A673 (cell line): ENCODE data around the gene ERC1.
"Not testable (repeated sequence)": the region's sequence is repeated elsewhere in the genome, so short reads cannot be mapped to it uniquely, and the experiment has no call there.

ENCODE experiments used
- EZH2 ChIP-seq: fragments of 200-600 bp; sonication (generic); IDR thresholded peaks from 2 replicates; pipeline ENCODE4 v1.6.1; 2017; ENCODE audit warnings: borderline replicate concordance, low read depth, mild to moderate bottlenecking, mixed read lengths, antibody characterized with exemption, low read length; ENCODE audit not compliant: poor library complexity, severe bottlenecking
- TF ChIP-seq, protein P1 (sequence below): fragments of 300-800, 200-600 bp; sonication (generic); conservative IDR thresholded peaks from 2 replicates; pipeline ENCODE4 v1.5.1; 2017; ENCODE audit warnings: low read depth, mild to moderate bottlenecking, antibody characterized with exemption, low read length, moderate library complexity, mixed read lengths

DNA sequence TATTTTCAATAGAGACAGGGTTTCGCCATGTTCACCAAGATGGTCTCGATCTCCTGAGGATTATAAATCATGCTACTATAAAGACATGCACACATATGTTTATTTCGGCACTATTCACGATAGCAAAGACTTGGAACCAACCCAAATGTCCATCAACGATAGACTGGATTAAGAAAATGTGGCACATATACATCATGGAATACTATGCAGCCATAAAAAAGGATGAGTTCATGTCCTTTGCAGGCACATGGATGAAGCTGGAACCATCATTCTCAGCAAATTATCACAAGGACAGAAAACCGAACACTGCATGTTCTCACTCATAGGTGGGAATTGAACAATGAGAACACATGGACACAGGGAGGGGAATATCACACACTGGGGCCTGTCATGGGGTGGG, 350.2 kb downstream of the ERC1 start:
- TF ChIP-seq, protein P1, sequence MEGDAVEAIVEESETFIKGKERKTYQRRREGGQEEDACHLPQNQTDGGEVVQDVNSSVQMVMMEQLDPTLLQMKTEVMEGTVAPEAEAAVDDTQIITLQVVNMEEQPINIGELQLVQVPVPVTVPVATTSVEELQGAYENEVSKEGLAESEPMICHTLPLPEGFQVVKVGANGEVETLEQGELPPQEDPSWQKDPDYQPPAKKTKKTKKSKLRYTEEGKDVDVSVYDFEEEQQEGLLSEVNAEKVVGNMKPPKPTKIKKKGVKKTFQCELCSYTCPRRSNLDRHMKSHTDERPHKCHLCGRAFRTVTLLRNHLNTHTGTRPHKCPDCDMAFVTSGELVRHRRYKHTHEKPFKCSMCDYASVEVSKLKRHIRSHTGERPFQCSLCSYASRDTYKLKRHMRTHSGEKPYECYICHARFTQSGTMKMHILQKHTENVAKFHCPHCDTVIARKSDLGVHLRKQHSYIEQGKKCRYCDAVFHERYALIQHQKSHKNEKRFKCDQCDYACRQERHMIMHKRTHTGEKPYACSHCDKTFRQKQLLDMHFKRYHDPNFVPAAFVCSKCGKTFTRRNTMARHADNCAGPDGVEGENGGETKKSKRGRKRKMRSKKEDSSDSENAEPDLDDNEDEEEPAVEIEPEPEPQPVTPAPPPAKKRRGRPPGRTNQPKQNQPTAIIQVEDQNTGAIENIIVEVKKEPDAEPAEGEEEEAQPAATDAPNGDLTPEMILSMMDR = not testable (repeated sequence)
- TF ChIP-seq EZH2 = not testable (repeated sequence)
